ENCODE results near the gene CKAP5. TPM values are rescaled to one million over a fixed set of nuclear protein-coding genes. Genes with fewer than 3 reads are reported as not detected.
"Not testable (repeated sequence)": the region's sequence is repeated elsewhere in the genome, so short reads cannot be mapped to it uniquely, and the experiment has no call there.

The CKAP5 gene
- total RNA-seq, 4 donors from 2014 or later, result 23.8 to 75.1 (median 26.7) TPM

- Histone ChIP-seq H3K27me3 (no peaks in the 10 kb centered on the region), H3K4me3 (no peak overlapping the region), H3K4me1 (no peaks in the 10 kb centered on the region), H3K27ac (no peak overlapping the region), H3K9me3 (no peaks in the 10 kb centered on the region), H3K36me3 (no peaks in the 10 kb centered on the region)
- TF ChIP-seq CTCF (IDR thresholded peaks at IDR 0.05) (no peak), POLR2A (IDR thresholded peaks at IDR 0.05) (no peak)
- no peak for DNase-seq
Measured at GRCh38 chr11:46722566-46723358, 123.3 kb downstream of the CKAP5 start.

- H3K9me3 ChIP-seq, result no peaks in the 10 kb centered on the region
- no peaks in the 10 kb centered on the region for H3K36me3 ChIP-seq
- H3K4me3 ChIP-seq, result no peak overlapping the region
- no peaks in the 10 kb centered on the region for H3K4me1 ChIP-seq
- no peaks in the 10 kb centered on the region for H3K27me3 ChIP-seq
- no peak for TF ChIP-seq POLR2A (IDR thresholded peaks at IDR 0.05)
- no peak for TF ChIP-seq CTCF (IDR thresholded peaks at IDR 0.05)
- H3K27ac ChIP-seq, result no peak overlapping the region
- DNase-seq, result no peak
Measured at GRCh38 chr11:46721286-46721685, 124.8 kb downstream of the CKAP5 start.

- Histone ChIP-seq H3K27ac (no peak overlapping the region), H3K9me3 (no peaks in the 10 kb centered on the region), H3K4me3 (peak overlapping the region in 1 of 4 donors; percentile 21), H3K27me3 (no peaks in the 10 kb centered on the region), H3K4me1 (no peaks in the 10 kb centered on the region), H3K36me3 (no peaks in the 10 kb centered on the region)
- DNase-seq, result no peak
- TF ChIP-seq CTCF (IDR thresholded peaks at IDR 0.05), result no peak
- TF ChIP-seq POLR2A (IDR thresholded peaks at IDR 0.05), result no peak
Measured at GRCh38 chr11:46719543-46720218, 126.4 kb downstream of the CKAP5 start.

GRCh38 chr11:46719048-46719542 lies 127.0 kb downstream of the CKAP5 start, which contains the start of gene F2:
Gene F2 (plus strand): TSS chr11:46719213. CDS start chr11:46719236, 23 bp downstream.
- Histone ChIP-seq H3K9me3 (no peaks in the 10 kb centered on the region), H3K4me3 (peak within 1 kb of the TSS in 1 of 4 donors; percentile 21), H3K36me3 (no peaks in the 10 kb centered on the region), H3K27ac (peak within 1 kb of the TSS in 1 of 4 donors; percentile 35), H3K27me3 (no peaks in the 10 kb centered on the region), H3K4me1 (no peaks in the 10 kb centered on the region)
- no peak for TF ChIP-seq POLR2A (IDR thresholded peaks at IDR 0.05)
- no peak for TF ChIP-seq CTCF (IDR thresholded peaks at IDR 0.05)
- DNase-seq, result no peak

GRCh38 chr11:46718155-46719019 lies 127.7 kb downstream of the CKAP5 start:
- no peaks in the 10 kb centered on the region for H3K36me3 ChIP-seq
- H3K4me3 ChIP-seq, result no peak overlapping the region
- H3K27ac ChIP-seq, result peak overlapping the region in 1 of 4 donors; percentile 35
- no peaks in the 10 kb centered on the region for H3K9me3 ChIP-seq
- DNase-seq, result no peak
- no peak for TF ChIP-seq POLR2A (IDR thresholded peaks at IDR 0.05)
- TF ChIP-seq CTCF (IDR thresholded peaks at IDR 0.05), result no peak
- no peaks in the 10 kb centered on the region for H3K27me3 ChIP-seq
- H3K4me1 ChIP-seq, result no peaks in the 10 kb centered on the region

- not testable (repeated sequence) for H3K4me3 ChIP-seq, H3K27ac ChIP-seq, H3K36me3 ChIP-seq, H3K4me1 ChIP-seq, DNase-seq, H3K9me3 ChIP-seq, H3K27me3 ChIP-seq
Measured at GRCh38 chr11:46717825-46718154, 128.3 kb downstream of the CKAP5 start.
